Measurements from ENCODE around the gene BTNL9. TPM values are rescaled to one million over a fixed set of nuclear protein-coding genes. Genes with fewer than 3 reads are reported as not detected.

The BTNL9 gene
- total and polyA plus RNA-seq, 2 of the 4 experiments (the other 2 are of a cell fraction): not detected

DNA sequence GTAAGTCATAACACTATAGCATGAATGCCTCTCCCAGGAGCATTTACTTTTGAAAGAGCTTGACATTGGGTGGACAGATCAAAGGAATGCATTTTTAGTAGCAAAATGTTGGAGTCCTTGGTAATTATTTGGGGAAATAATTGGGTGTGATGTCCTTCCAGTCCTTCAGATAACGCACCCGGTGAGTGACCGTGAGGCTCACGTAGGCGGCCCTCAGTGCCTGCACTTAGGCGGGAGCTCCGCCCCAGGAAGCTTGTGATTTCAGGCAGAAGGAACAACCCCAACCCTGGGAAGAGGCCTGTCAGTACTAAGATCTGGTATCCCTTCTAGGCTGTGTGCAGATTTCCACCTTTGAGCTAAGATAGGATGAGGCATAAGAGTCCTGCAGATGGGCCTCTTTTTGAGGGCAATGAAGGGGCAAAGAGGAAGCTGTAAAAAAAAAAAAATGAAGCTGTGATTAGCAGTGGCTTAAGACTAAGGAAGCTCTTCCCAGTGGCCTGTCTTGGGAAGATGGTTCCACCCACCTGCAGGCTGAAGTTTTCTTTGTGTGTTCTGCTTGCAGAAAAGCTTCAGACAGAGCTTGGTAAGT, 14.9 kb downstream of the BTNL9 start:
- Histone ChIP-seq H3K18ac (ENCODE audit: low read depth, low read length) (no peak overlapping the region), H3K27me3 (ENCODE audit: control insufficient read depth, insufficient read depth, low read length) (peaks cover 55% of the 10 kb centered on the region), H3K9me3 (ENCODE audit: control insufficient read depth, insufficient read depth, low read length) (no peaks in the 10 kb centered on the region), H3K79me1 (ENCODE audit: low read depth in 1 of 2, low read length in 2 of 2) (no peaks in the 10 kb centered on the region), H3K4me2 (ENCODE audit: low read depth, low read length) (no peak overlapping the region), H3K23ac (ENCODE audit: low read depth, low read length) (no peak overlapping the region), H3K9ac (ENCODE audit: low read depth, low read length) (no peak overlapping the region), H2BK20ac (ENCODE audit: low read depth, low read length) (no peak overlapping the region), H3K4me1 (ENCODE audit: control insufficient read depth, insufficient read depth, low read length) (no peaks in the 10 kb centered on the region), H3K4ac (ENCODE audit: low read depth, low read length) (no peak overlapping the region), H3K4me3 (ENCODE audit: insufficient read depth, low read depth, low read length) (no peak overlapping the region), H4K20me1 (ENCODE audit: insufficient read depth, low read length) (no peaks in the 10 kb centered on the region), H3K56ac (ENCODE audit: extremely low read depth, insufficient read depth, low read length) (no peak overlapping the region), H3K14ac (replicated peaks; ENCODE audit: low read depth, low read length) (no peak overlapping the region), H4K91ac (ENCODE audit: insufficient read depth, low read depth, low read length) (no peak overlapping the region), H2AFZ (replicated peaks; ENCODE audit: low read length, poor library complexity) (no peak overlapping the region), H3K36me3 (ENCODE audit: control insufficient read depth, insufficient read depth, low read length) (no peaks in the 10 kb centered on the region), H2BK5ac (ENCODE audit: low read depth, low read length, poor library complexity, severe bottlenecking) (no peak overlapping the region), H2AK9ac (replicated peaks; ENCODE audit: low read depth, low read length, poor library complexity) (no peak overlapping the region), H2AK5ac (ENCODE audit: low read depth, low read length) (no peak overlapping the region), H3K9me1 (ENCODE audit: insufficient read depth, low read length) (no peaks in the 10 kb centered on the region), H2BK15ac (ENCODE audit: low read depth, low read length) (no peak overlapping the region), H2BK120ac (ENCODE audit: low read depth, low read length) (no peak overlapping the region), H3K27ac (ENCODE audit: insufficient read depth, low read length) (no peak overlapping the region), H4K8ac (ENCODE audit: low read depth in 2 of 2, low read length in 2 of 2) (no peak overlapping the region), H4K5ac (ENCODE audit: low read depth, low read length) (no peak overlapping the region)
- dilution Hi-C loops (cut with HindIII; ENCODE audit: low sequenced_read_pairs, unreplicated experiment): no loop called here
- TF ChIP-seq BHLHE40 (IDR thresholded peaks at IDR 0.05; ENCODE audit: low read depth, low read length): no peak
- no peak for TF ChIP-seq POLR2A (IDR thresholded peaks at IDR 0.05; ENCODE audit: low read depth, low read length)
- TF ChIP-seq FOS (IDR thresholded peaks at IDR 0.05; ENCODE audit: low read depth, low read length): no peak
- TF ChIP-seq CHD1 (IDR thresholded peaks at IDR 0.05; ENCODE audit: low read depth, low read length): no peak
- no peak for TF ChIP-seq MXI1 (IDR thresholded peaks at IDR 0.05; ENCODE audit: borderline replicate concordance, low read depth, low read length)
- TF ChIP-seq MAZ (IDR thresholded peaks at IDR 0.05; ENCODE audit: borderline replicate concordance, low read depth, low read length): no peak
- TF ChIP-seq RCOR1 (IDR thresholded peaks at IDR 0.05; ENCODE audit: insufficient replicate concordance, low read length): no peak
- TF ChIP-seq, protein P1, sequence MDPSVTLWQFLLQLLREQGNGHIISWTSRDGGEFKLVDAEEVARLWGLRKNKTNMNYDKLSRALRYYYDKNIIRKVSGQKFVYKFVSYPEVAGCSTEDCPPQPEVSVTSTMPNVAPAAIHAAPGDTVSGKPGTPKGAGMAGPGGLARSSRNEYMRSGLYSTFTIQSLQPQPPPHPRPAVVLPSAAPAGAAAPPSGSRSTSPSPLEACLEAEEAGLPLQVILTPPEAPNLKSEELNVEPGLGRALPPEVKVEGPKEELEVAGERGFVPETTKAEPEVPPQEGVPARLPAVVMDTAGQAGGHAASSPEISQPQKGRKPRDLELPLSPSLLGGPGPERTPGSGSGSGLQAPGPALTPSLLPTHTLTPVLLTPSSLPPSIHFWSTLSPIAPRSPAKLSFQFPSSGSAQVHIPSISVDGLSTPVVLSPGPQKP (IDR thresholded peaks at IDR 0.05; ENCODE audit: borderline replicate concordance, low read depth, low read length): no peak
- no peak for ATAC-seq (ENCODE audit: low read depth)
- ChIA-PET POLR2A (ENCODE audit: unreplicated experiment) (no interaction called here), CTCF (no interaction called here)
- intact Hi-C loops (cut with micrococcal nuclease): no loop called here
- in situ Hi-C loops (cut with MboI; ENCODE audit: low sequenced_read_pairs): no loop called here
- DNase-seq: no peak
- WGBS, 2 experiments (ENCODE audit: extremely low coverage in 2 of 2, insufficient read length in 1 of 2): no CpG with 5 or more reads among the region's 7 CpGs
- no TSS peak for BruUV-seq (replicated peaks)
